Activated CD8-positive, alpha-beta memory T cell treated with anti-CD3 and anti-CD28 coated beads, Interleukin-2, amount 50 U/mL, for 24 hours (primary cell): Measurements from ENCODE around the gene PSAP.

Experiments
- DNase-seq: peaks from one replicate; pipeline ENCODE4 v3.0.0-alpha.2; 2020; ENCODE audit errors: extremely low read depth

Gene PSAP

GRCh38 chr10:71788954-71789353, 62.1 kb downstream of the PSAP start:
- no peak for DNase-seq

DNA sequence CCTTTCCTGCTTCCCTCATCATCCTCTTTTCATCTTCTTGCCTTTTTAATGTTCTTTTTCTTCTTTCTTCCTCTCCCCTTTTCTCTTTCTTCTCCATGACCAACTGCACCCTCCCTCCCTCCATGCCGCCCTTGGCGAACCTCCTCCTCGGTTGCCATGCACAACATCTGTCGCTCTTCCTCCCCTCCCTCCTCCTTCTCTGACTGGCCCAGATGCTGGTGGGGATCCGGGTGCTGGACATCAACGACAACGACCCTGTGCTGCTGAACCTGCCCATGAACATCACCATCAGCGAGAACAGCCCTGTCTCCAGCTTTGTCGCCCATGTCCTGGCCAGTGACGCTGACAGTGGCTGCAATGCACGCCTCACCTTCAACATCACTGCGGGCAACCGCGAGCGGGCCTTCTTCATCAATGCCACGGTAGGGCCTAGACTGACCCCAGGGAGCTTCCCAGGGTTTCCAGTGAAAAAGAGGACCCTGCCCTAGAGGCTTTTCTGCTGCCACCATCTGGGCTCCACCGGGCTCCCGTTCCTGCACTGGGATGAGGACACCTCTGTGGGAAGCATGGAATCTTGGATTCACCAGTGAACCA, 66.3 kb downstream of the PSAP start:
- no peak for DNase-seq

- DNase-seq = no peak
These were observed 67.0 kb downstream of the PSAP start for GRCh38 chr10:71783917-71784678.

DNA sequence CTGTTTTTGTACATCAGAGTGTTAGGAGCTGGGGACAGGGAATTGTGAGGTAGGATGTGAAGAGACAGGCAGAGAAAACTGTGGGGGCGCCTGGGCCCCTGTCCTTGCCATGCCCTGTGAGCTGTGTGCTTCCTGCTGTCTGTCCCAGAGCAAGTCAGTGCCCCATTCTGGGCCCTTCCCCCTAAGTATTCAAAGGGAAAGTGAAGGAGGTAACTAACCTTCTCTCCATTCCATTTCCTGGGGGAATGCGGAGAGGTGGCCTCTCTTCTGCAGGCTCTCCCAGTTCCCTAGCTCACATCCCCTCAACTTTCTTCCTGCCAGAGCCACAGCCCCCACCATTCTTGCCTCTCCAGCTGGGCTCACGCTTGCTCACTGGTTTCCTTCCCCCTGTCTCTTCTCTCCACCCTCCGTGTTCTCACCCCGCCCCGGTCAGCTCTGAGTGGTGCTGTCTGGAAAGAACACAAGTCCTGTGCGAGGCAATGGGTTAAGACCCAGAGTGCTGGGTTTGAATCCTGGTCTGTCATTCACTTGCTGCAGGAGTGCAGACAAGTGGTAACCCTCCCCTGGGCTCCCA, 68.0 kb downstream of the PSAP start:
- no peak for DNase-seq

DNA sequence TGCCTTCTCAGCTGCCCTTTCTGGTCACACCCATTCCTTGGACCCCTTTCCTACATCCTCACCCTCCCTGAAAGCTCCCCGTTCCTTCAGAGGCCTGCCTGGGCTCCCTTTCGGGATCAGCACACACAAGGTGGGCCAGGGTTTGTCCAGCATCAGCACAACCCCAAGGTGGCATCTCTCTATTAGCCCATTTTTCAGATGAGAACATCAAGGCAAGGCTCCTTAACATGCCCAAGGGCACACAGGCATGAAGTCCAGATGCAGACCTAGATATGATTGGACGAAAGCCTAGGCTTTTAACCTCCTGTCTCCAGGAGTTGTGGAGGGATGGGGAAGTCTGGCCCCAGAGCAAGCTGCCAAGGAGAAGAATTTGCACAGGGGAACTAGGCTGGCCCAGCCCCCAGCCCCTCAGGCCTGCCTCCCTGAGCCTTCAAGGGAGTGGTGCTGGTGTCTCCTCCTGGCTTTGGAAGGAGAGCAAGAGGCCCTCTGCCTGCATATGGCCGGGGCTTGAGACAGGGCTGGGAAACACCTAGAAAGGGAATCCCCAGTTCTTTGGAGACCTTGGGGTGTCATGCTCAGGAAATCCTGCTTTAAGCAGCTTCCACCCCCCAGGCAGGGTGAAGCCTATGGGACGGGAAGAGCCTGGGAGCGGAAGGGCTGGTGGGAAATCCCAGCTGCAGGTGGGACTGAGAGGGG, 68.7 kb downstream of the PSAP start:
- DNase-seq = no peak

DNA sequence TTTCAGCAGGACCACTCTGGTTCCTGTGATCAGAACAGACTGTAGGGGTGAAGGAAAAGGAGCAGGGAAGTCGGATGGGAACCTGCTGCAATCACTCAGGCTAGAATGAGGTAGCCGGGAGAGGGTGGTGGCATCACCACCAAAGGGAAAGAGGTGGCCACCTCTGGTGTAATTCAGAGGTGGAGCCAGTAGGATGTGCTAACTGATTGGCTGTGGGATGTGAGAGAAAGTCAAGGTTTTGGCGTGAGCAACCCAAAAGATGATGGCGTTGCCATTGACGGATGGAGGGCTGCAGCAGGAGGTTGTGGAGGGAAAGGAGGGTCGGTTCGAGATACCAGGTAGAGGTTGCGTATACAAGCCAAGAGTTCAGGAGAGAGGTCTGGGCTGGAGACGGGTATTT, 70.3 kb downstream of the PSAP start:
- DNase-seq = no peak

DNA sequence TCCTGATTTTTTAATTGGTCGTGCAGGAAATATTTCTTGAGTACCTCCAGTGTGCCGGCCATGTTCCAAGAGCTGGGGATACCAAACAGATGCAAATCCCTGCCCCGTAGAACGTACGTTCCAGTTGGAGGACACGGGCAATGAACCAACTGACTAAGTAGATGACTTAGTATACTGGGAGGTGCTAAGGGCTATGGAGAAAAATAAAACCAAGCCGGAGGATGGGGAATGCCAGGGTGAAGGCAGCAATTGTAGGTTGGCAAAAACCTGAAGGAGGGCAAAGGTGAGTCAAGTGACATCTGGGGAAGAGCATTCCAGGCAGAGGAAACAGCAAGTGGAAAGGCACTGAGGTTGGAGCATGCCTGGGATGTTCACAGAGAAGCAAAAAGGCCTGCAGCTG, 70.9 kb downstream of the PSAP start:
- no peak for DNase-seq

- no peak for DNase-seq
These were observed 71.4 kb downstream of the PSAP start for GRCh38 chr10:71779641-71780040.

GRCh38 chr10:71778071-71778825, 72.8 kb downstream of the PSAP start:
- DNase-seq = no peak

- no peak for DNase-seq
These were observed 73.7 kb downstream of the PSAP start for GRCh38 chr10:71777213-71777985.

GRCh38 chr10:71776481-71776925, 74.5 kb downstream of the PSAP start:
- DNase-seq = no peak

DNA sequence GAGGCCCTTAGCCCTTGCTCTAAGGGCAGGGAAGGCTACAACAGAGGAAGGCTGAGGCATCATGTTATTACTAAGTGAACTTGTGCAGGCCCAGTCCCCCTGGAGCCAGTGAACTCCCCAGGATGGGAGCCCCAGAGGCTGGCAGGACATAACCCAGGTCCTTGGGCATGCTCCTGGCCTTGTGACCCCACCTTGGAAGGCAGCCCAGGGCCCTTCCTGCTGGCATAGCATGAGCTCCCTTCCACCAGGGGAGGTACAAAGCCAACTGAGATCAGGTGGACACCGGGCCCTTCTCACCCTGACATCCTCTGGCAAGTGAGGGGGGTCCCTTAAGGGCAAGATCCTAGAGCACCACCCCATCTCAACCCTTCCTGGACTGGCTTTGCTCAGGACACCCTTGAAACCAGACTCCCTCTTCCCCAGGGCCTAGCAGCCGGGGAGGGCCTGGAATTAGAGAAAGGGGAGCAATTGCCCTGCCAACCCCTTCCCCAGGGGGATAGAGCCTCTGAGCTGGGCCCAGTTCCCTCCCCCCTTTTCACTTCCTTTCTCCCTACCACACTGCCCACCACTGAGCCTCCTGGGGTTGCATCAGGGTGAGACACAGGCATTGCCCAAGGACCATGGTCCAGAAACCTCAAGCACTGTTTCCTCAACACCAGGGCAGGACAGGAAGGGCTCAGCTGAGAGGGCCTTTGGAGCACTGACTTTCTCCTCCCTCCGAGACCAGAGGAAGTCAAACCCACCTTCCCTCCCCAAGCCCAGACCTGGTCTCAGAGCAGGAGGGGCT, 75.9 kb downstream of the PSAP start:
- no peak for DNase-seq

- peak; percentile 77 for DNase-seq
These were observed 77.7 kb downstream of the PSAP start, which contains the start of gene VSIR for GRCh38 chr10:71773221-71773971. TSS of gene VSIR (minus strand) at chr10:71773520. CDS start at chr10:71773439, 81 bp downstream.

GRCh38 chr10:71772832-71773220, 78.2 kb downstream of the PSAP start:
- no peak for DNase-seq

- no peak for DNase-seq
These were observed 79.0 kb downstream of the PSAP start for GRCh38 chr10:71771821-71772617.

DNA sequence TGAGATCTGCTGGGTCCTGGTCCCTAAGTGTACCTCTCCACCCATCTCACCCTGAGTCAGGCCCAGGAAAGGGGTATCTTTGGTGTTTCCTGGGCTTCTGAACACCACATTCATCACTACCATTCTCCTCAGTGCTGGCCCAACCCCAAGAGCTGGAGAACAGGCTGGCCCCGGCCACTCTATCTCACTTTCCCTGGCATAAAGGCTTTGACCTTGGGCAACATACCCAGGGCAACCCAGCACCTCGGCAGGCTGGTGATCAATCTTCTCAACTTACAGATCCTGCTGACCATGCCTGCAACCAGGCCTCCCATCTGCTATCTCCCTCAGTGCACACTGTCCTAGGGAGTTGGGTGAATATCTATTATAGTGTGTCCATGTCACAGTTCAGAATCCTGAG, 79.8 kb downstream of the PSAP start:
- DNase-seq = no peak

GRCh38 chr10:71770789-71771188, 80.3 kb downstream of the PSAP start:
- no peak for DNase-seq

DNA sequence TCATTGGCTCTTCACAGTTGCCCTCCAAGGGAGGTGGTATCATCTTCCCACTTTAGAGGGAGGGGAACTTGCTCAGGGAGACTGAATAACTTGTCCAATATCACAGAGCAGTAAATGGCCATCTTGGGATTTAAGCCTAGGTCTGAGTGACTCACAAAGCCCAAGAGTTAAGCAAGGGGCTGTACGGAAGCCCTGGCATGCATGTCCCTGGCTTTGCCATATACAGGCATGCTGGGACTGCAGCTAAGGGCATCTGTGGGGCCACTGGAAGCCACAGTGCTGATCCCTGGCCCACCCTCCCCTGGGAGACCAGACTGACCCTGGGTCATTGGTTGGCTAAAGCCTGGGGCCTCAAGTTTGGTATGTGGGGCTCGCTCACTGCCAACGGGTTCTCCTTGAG, 80.8 kb downstream of the PSAP start:
- no peak for DNase-seq
